Ovary (tissue), 3 donors: Measurements from ENCODE around the gene SLC9A3.

Experiments
- CTCF ChIP-seq, 3 donors: fragments of 450-650 bp in 2 of 3; fragments of 200-600 bp in 1 of 3; IDR thresholded peaks; one replicate each; pipeline versions ENCODE4 v1.5.1 to v1.8.0; 2016 to 2022; ENCODE audit warnings: antibody characterized with exemption in 3 of 3, mild to moderate bottlenecking in 1 of 3
- POLR2A ChIP-seq: fragments of 450-650 bp; IDR thresholded peaks from one replicate; pipeline ENCODE4 v1.6.1; 2017; ENCODE audit warnings: antibody characterized with exemption, mild to moderate bottlenecking, moderate library complexity
- donor health status: DM: no; HTN: no; CAD: no.

GRCh38 chr5:472076-472655 lies 52.1 kb downstream of the SLC9A3 start:
- TF ChIP-seq CTCF (IDR thresholded peaks at IDR 0.05) (no peak), POLR2A (no peak)
